ENCODE measurements around the gene TFF2. TPM values are rescaled to one million over a fixed set of nuclear protein-coding genes. Genes with fewer than 3 reads are reported as not detected.
A peak's percentile ranks its signal among the peaks of the same experiment; 100 is the strongest.

Gene TFF2
- polyA plus RNA-seq, 3 donors: not detected

GRCh38 chr21:42374864-42375499 lies 24.2 kb upstream of the TFF2 start:
- Histone ChIP-seq H3K9ac (ENCODE audit: insufficient read depth, low read length, poor library complexity, severe bottlenecking) (no peak overlapping the region), H3K4me3 (replicated peaks in 1 of 3; ENCODE audit: low read depth in 2 of 3, low read length in 3 of 3) (no peak overlapping the region), H3K4me1 (ENCODE audit: control insufficient read depth in 1 of 2, insufficient read depth in 2 of 2, low read length in 2 of 2) (no peaks in the 10 kb centered on the region), H3K4me2 (replicated peaks; ENCODE audit: extremely low read depth, low read length, poor library complexity, severe bottlenecking) (no peak overlapping the region), H2AFZ (ENCODE audit: insufficient read depth, low read depth, low read length, poor library complexity, severe bottlenecking) (no peak overlapping the region), H3K36me3 (replicated peaks in 1 of 2; ENCODE audit: control insufficient read depth in 1 of 2, insufficient read depth in 2 of 2, low read length in 2 of 2) (no peaks in the 10 kb centered on the region), H3K27me3 (ENCODE audit: control insufficient read depth in 2 of 2, insufficient read depth in 2 of 2, low read length in 2 of 2) (no peaks in the 10 kb centered on the region), H3K79me2 (ENCODE audit: insufficient read depth, low read length) (no peaks in the 10 kb centered on the region), H3K27ac (ENCODE audit: low read depth in 1 of 2, low read length in 2 of 2) (no peak overlapping the region), H3K9me3 (replicated peaks in 1 of 2; ENCODE audit: control insufficient read depth in 1 of 2, insufficient read depth in 1 of 2, low read length in 2 of 2) (no peaks in the 10 kb centered on the region), H4K20me1 (ENCODE audit: insufficient read depth, low read length) (no peaks in the 10 kb centered on the region)
- Mint-ChIP-seq H3K27ac (peak overlapping the region in 1 of 7 donors; percentile 70), H3K4me1 (peaks cover 6% of the 10 kb centered on the region), H3K9me3 (no peaks in the 10 kb centered on the region), H3K27me3 (ENCODE audit: low read depth in 3 of 3) (peaks cover 3 to 7% (median 7%) of the 10 kb centered on the region in 3 donors), H3K36me3 (no peaks in the 10 kb centered on the region), H3K4me3 (no peak overlapping the region)
- intact Hi-C loops (cut with micrococcal nuclease): no loop called here
- no peak for DNase-seq
- WGBS (ENCODE audit: insufficient coverage): 44% methylated on average over 20 of the region's 23 CpGs
- no peak for TF ChIP-seq CTCF (IDR thresholded peaks at IDR 0.05)

GRCh38 chr21:42374457-42374856 lies 23.7 kb upstream of the TFF2 start:
- peaks cover 2% of the 10 kb centered on the region for H3K4me1 Mint-ChIP-seq
- no peaks in the 10 kb centered on the region for H3K9me3 ChIP-seq (replicated peaks in 1 of 2; ENCODE audit: control insufficient read depth in 1 of 2, insufficient read depth in 1 of 2, low read length in 2 of 2)
- no peaks in the 10 kb centered on the region for H3K36me3 ChIP-seq (replicated peaks in 1 of 2; ENCODE audit: control insufficient read depth in 1 of 2, insufficient read depth in 2 of 2, low read length in 2 of 2)
- no peak overlapping the region for H3K4me2 ChIP-seq (replicated peaks; ENCODE audit: extremely low read depth, low read length, poor library complexity, severe bottlenecking)
- no peaks in the 10 kb centered on the region for H3K36me3 Mint-ChIP-seq
- H3K9me3 Mint-ChIP-seq: no peaks in the 10 kb centered on the region
- no peaks in the 10 kb centered on the region for H4K20me1 ChIP-seq (ENCODE audit: insufficient read depth, low read length)
- no peak for TF ChIP-seq CTCF (IDR thresholded peaks at IDR 0.05)
- intact Hi-C loops (cut with micrococcal nuclease): no loop called here
- H3K79me2 ChIP-seq (ENCODE audit: insufficient read depth, low read length): no peaks in the 10 kb centered on the region
- H3K4me3 Mint-ChIP-seq: no peak overlapping the region
- no peaks in the 10 kb centered on the region for H3K4me1 ChIP-seq (ENCODE audit: control insufficient read depth in 1 of 2, insufficient read depth in 2 of 2, low read length in 2 of 2)
- H3K27me3 Mint-ChIP-seq (ENCODE audit: low read depth in 3 of 3): peaks cover 3 to 7% (median 7%) of the 10 kb centered on the region in 3 donors
- H3K27ac ChIP-seq (ENCODE audit: low read depth in 1 of 2, low read length in 2 of 2): no peak overlapping the region
- no peaks in the 10 kb centered on the region for H3K27me3 ChIP-seq (ENCODE audit: control insufficient read depth in 2 of 2, insufficient read depth in 2 of 2, low read length in 2 of 2)
- 100% methylated on average over 3 of the region's 7 CpGs for WGBS (ENCODE audit: insufficient coverage)
- H3K9ac ChIP-seq (ENCODE audit: insufficient read depth, low read length, poor library complexity, severe bottlenecking): no peak overlapping the region
- no peak overlapping the region for H3K27ac Mint-ChIP-seq
- no peak for DNase-seq
- H2AFZ ChIP-seq (ENCODE audit: insufficient read depth, low read depth, low read length, poor library complexity, severe bottlenecking): no peak overlapping the region
- no peak overlapping the region for H3K4me3 ChIP-seq (replicated peaks in 1 of 3; ENCODE audit: low read depth in 2 of 3, low read length in 3 of 3)

Measured in CD14-positive monocyte (primary cell).